HG03469 (cell line): Measurements from ENCODE around the gene RTN4RL1.
"Not testable (repeated sequence)": the region's sequence is repeated elsewhere in the genome, so short reads cannot be mapped to it uniquely, and the experiment has no call there.

Experiments used
- ATAC-seq: cut with Tn5 transposase; IDR thresholded peaks from one replicate; pipeline ENCODE4 v1.9.1; 2021; ENCODE audit warnings: mild to moderate bottlenecking, moderate library complexity, moderate number of reproducible peaks; ENCODE audit not compliant: unreplicated experiment

The RTN4RL1 gene

GRCh38 chr17:2027528-2028233 is 2.5 kb upstream of the RTN4RL1 start:
- no peak for ATAC-seq

- no peak for ATAC-seq
Measured at GRCh38 chr17:2025622-2026309, 632 bp upstream of the RTN4RL1 start.

GRCh38 chr17:2024572-2025219 is 438 bp downstream of the RTN4RL1 start:
- no peak for ATAC-seq

- no peak for ATAC-seq
Measured at GRCh38 chr17:2023692-2024571, 1.2 kb downstream of the RTN4RL1 start.

GRCh38 chr17:2023256-2023655 is 1.9 kb downstream of the RTN4RL1 start:
- no peak for ATAC-seq

- no peak for ATAC-seq
Measured at GRCh38 chr17:2022647-2023240, 2.4 kb downstream of the RTN4RL1 start.

- ATAC-seq, result no peak
Measured at GRCh38 chr17:2020721-2021120, 4.4 kb downstream of the RTN4RL1 start.

- no peak for ATAC-seq
Measured at GRCh38 chr17:2019723-2020122, 5.4 kb downstream of the RTN4RL1 start.

- ATAC-seq, result no peak
Measured at GRCh38 chr17:2018716-2019510, 6.2 kb downstream of the RTN4RL1 start.

- ATAC-seq, result no peak
Measured at GRCh38 chr17:2017274-2017941, 7.7 kb downstream of the RTN4RL1 start.

- ATAC-seq, result no peak
Measured at GRCh38 chr17:2016494-2016893, 8.6 kb downstream of the RTN4RL1 start.

- ATAC-seq, result no peak
Measured at GRCh38 chr17:2015314-2015713, 9.8 kb downstream of the RTN4RL1 start.

- ATAC-seq, result no peak
Measured at GRCh38 chr17:2013994-2014317, 11.2 kb downstream of the RTN4RL1 start.

- ATAC-seq, result not testable (repeated sequence)
Measured at GRCh38 chr17:2013220-2013993, 11.7 kb downstream of the RTN4RL1 start.

GRCh38 chr17:2012499-2012898 is 12.6 kb downstream of the RTN4RL1 start:
- no peak for ATAC-seq

GRCh38 chr17:2011411-2012371 is 13.4 kb downstream of the RTN4RL1 start:
- no peak for ATAC-seq

- no peak for ATAC-seq
Measured at GRCh38 chr17:2009737-2010136, 15.4 kb downstream of the RTN4RL1 start.
